ENCODE results near the gene SPIB.

DNA sequence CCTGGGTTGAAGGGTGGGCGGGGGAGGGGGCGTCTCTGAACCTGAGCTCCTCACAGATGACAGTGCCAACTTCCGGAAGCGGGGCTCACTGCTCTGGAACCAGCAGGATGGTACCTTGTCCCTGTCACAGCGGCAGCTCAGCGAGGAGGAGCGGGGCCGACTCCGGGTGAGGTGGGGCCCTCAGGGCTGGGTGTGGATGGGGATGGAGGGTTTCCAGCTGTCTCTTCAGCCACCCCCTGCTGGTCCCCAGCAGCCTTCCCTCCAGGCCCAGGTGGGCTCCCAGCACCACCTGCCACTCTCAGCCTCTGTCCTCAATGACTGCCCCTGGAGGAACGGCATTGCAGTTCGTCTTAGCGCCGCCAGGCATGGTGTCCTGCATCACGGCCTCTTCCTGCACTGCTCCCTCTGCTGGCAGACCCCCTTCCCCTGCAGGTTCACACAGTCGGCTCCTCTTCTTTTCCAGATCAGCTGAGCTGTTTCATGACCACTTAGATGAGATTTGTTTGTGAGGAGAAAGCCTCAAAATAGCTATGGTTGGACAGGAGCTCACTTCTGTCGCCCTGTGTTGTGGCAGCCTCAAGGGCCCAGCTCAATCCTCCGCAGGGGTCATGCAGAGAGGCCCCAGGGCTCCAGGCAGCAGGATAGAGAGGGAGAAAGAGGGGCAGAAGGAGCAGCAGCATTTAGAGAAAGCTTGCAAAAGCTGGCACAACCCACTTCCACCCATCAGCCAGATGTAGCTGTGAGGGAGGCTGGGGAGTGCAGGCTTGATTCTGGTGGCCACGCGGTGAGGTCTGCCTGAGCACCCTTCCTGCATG lies 60.4 kb downstream of the SPIB start:
- TF ChIP-seq POLR2AphosphoS5 (IDR thresholded peaks at IDR 0.05; ENCODE audit: borderline replicate concordance, low read depth, low read length), result no peak
- TF ChIP-seq EZH2 (IDR thresholded peaks at IDR 0.05), result no peak

Measured in SK-N-MC (cell line).